GM08714 (cell line): ENCODE results near the gene PDE3B.

Source experiments
- H3K4me3 ChIP-seq: fragments of 200-500 bp; sonication (Bioruptor generic); 2 replicates; pipeline ENCODE4 v1.5.1; 2014; ENCODE audit warnings: mild to moderate bottlenecking, low read length, inconsistent platforms
- ZNF274 ChIP-seq: IDR thresholded peaks from 2 replicates; pipeline ENCODE4 v1.6.1; 2012; ENCODE audit warnings: mild to moderate bottlenecking, low read depth, low read length

Gene PDE3B

GRCh38 chr11:14907411-14908213, 264.0 kb downstream of the PDE3B start:
- no peak overlapping the region for H3K4me3 ChIP-seq
- TF ChIP-seq ZNF274 = no peak

- H3K4me3 ChIP-seq = no peak overlapping the region
- TF ChIP-seq ZNF274 = no peak
Measured at GRCh38 chr11:14908214-14908880, 264.7 kb downstream of the PDE3B start.

DNA sequence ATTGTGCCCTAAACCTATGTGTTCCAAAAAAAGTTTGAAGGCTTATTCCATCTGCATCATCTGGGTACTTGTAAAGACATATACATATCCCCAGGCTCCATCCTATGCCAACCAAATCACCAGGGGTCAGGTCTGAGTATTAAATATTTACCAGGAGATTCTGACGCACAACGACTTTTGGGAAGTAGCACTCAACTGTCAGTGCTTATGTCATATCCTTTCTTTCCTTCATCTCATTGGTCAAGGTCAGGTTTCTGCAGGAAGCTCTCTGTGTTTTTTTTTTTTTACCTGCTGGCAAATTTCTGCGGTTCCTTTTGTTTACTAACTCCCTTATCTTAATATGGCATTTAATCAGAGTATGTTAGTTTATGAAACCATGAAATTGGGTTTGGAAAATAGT, 270.9 kb downstream of the PDE3B start:
- no peak for TF ChIP-seq ZNF274
- H3K4me3 ChIP-seq = no peak overlapping the region

DNA sequence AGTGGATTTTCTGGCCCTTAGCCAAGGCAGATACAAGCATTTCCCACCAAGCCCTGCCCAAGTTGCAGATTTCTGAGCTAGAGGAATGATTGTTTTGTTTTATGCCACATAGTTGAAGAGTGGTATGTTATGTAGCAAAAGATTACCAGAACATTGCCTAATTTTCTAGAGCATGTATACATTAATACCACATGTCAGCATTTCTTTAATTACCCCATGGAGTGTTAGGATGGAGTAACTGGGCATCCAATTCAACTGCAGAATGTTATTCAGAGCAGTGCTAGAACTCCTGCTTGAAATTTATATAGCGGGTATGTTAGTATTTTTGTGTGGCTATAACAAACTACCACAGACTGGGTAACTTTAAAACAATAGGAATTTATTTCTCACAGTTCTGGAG, 272.8 kb downstream of the PDE3B start:
- TF ChIP-seq ZNF274 = no peak

More for the DNA sequence above, 272.8 kb downstream of the PDE3B start:
- no peak overlapping the region for H3K4me3 ChIP-seq
